Activated naive CD8-positive, alpha-beta T cell treated with anti-CD3 and anti-CD28 coated beads for 36 hours (primary cell): ENCODE measurements around the gene GNPTAB. TPM values are rescaled to one million over a fixed set of nuclear protein-coding genes. Genes with fewer than 3 reads are reported as not detected.

ENCODE experiments used
- DNase-seq: peaks from one replicate; pipeline ENCODE4 v3.0.0; 2021
- H3K27ac Mint-ChIP-seq: one replicate; pipeline ENCODE4 v1.8.0; 2022; ENCODE audit warnings: mild to moderate bottlenecking, moderate library complexity, mixed read lengths
- H3K27me3 Mint-ChIP-seq: one replicate; pipeline ENCODE4 v1.8.0; 2022; ENCODE audit warnings: mild to moderate bottlenecking, mixed read lengths
- H3K36me3 Mint-ChIP-seq: one replicate; pipeline ENCODE4 v1.8.0; 2021; ENCODE audit warnings: mild to moderate bottlenecking, mixed read lengths
- H3K4me1 Mint-ChIP-seq: one replicate; pipeline ENCODE4 v1.8.0; 2021; ENCODE audit warnings: mixed read lengths
- H3K4me3 Mint-ChIP-seq: one replicate; pipeline ENCODE4 v1.8.0; 2022; ENCODE audit warnings: mild to moderate bottlenecking, moderate library complexity, mixed read lengths
- H3K9me3 Mint-ChIP-seq: one replicate; pipeline ENCODE4 v1.8.0; 2022; ENCODE audit warnings: mixed read lengths
- total RNA-seq, 2 experiments: library from RNA; stranded (reverse); gene quantifications; one replicate each; pipeline ENCODE4 v1.2.3, GENCODE V29; 2021

GNPTAB gene
- total RNA-seq, 2 experiments from 2014 or later: 44.9 to 47.4 TPM

GRCh38 chr12:101779200-101779599 is 51.6 kb downstream of the GNPTAB start:
- no peaks in the 10 kb centered on the region for H3K27me3 Mint-ChIP-seq
- no peaks in the 10 kb centered on the region for H3K9me3 Mint-ChIP-seq
- H3K4me1 Mint-ChIP-seq: peaks cover 24% of the 10 kb centered on the region
- peaks cover 17% of the 10 kb centered on the region for H3K36me3 Mint-ChIP-seq
- DNase-seq: no peak
- peak overlapping the region; percentile 44 for H3K27ac Mint-ChIP-seq
- no peak overlapping the region for H3K4me3 Mint-ChIP-seq

- peaks cover 21% of the 10 kb centered on the region for H3K36me3 Mint-ChIP-seq
- H3K27ac Mint-ChIP-seq: no peak overlapping the region
- H3K27me3 Mint-ChIP-seq: no peaks in the 10 kb centered on the region
- no peaks in the 10 kb centered on the region for H3K9me3 Mint-ChIP-seq
- H3K4me1 Mint-ChIP-seq: peaks cover 20% of the 10 kb centered on the region
- no peak for DNase-seq
- H3K4me3 Mint-ChIP-seq: no peak overlapping the region
Measured at GRCh38 chr12:101777978-101778377, 52.8 kb downstream of the GNPTAB start.

- peaks cover 15% of the 10 kb centered on the region for H3K4me1 Mint-ChIP-seq
- no peak for DNase-seq
- no peaks in the 10 kb centered on the region for H3K27me3 Mint-ChIP-seq
- H3K4me3 Mint-ChIP-seq: no peak overlapping the region
- peaks cover 21% of the 10 kb centered on the region for H3K36me3 Mint-ChIP-seq
- H3K27ac Mint-ChIP-seq: no peak overlapping the region
- no peaks in the 10 kb centered on the region for H3K9me3 Mint-ChIP-seq
Measured at GRCh38 chr12:101777485-101777884, 53.3 kb downstream of the GNPTAB start.

GRCh38 chr12:101775816-101776215 is 54.9 kb downstream of the GNPTAB start:
- Mint-ChIP-seq H3K36me3 (peaks cover 17% of the 10 kb centered on the region), H3K4me3 (no peak overlapping the region), H3K9me3 (no peaks in the 10 kb centered on the region), H3K27me3 (no peaks in the 10 kb centered on the region), H3K27ac (no peak overlapping the region), H3K4me1 (peaks cover 2% of the 10 kb centered on the region)
- no peak for DNase-seq

GRCh38 chr12:101773650-101774162 is 57.1 kb downstream of the GNPTAB start:
- Mint-ChIP-seq H3K27ac (no peak overlapping the region), H3K4me3 (no peak overlapping the region), H3K36me3 (peaks cover 12% of the 10 kb centered on the region), H3K27me3 (no peaks in the 10 kb centered on the region), H3K4me1 (no peaks in the 10 kb centered on the region), H3K9me3 (no peaks in the 10 kb centered on the region)
- DNase-seq: peak; percentile 57

GRCh38 chr12:101772012-101772775 is 58.6 kb downstream of the GNPTAB start:
- peaks cover 10% of the 10 kb centered on the region for H3K36me3 Mint-ChIP-seq
- H3K4me3 Mint-ChIP-seq: no peak overlapping the region
- DNase-seq: no peak
- no peaks in the 10 kb centered on the region for H3K27me3 Mint-ChIP-seq
- H3K27ac Mint-ChIP-seq: peak overlapping the region; percentile 15
- no peaks in the 10 kb centered on the region for H3K4me1 Mint-ChIP-seq
- no peaks in the 10 kb centered on the region for H3K9me3 Mint-ChIP-seq

GRCh38 chr12:101769865-101770264 is 60.9 kb downstream of the GNPTAB start:
- Mint-ChIP-seq H3K27me3 (no peaks in the 10 kb centered on the region), H3K36me3 (peaks cover 10% of the 10 kb centered on the region), H3K9me3 (no peaks in the 10 kb centered on the region), H3K4me1 (no peaks in the 10 kb centered on the region), H3K27ac (no peak overlapping the region), H3K4me3 (no peak overlapping the region)
- DNase-seq: no peak

GRCh38 chr12:101768781-101769180 is 62.0 kb downstream of the GNPTAB start:
- Mint-ChIP-seq H3K27ac (no peak overlapping the region), H3K4me1 (no peaks in the 10 kb centered on the region), H3K4me3 (no peak overlapping the region), H3K27me3 (no peaks in the 10 kb centered on the region), H3K9me3 (no peaks in the 10 kb centered on the region), H3K36me3 (peaks cover 10% of the 10 kb centered on the region)
- no peak for DNase-seq

GRCh38 chr12:101767537-101767936 is 63.2 kb downstream of the GNPTAB start:
- peaks cover 7% of the 10 kb centered on the region for H3K36me3 Mint-ChIP-seq
- H3K4me1 Mint-ChIP-seq: no peaks in the 10 kb centered on the region
- no peak for DNase-seq
- no peak overlapping the region for H3K4me3 Mint-ChIP-seq
- no peaks in the 10 kb centered on the region for H3K27me3 Mint-ChIP-seq
- no peak overlapping the region for H3K27ac Mint-ChIP-seq
- no peaks in the 10 kb centered on the region for H3K9me3 Mint-ChIP-seq

GRCh38 chr12:101764051-101764792 is 66.5 kb downstream of the GNPTAB start:
- no peak for DNase-seq
- Mint-ChIP-seq H3K9me3 (no peaks in the 10 kb centered on the region), H3K27me3 (no peaks in the 10 kb centered on the region), H3K4me1 (no peaks in the 10 kb centered on the region), H3K27ac (no peak overlapping the region), H3K4me3 (no peak overlapping the region), H3K36me3 (no peaks in the 10 kb centered on the region)

GRCh38 chr12:101763246-101763931 is 67.4 kb downstream of the GNPTAB start:
- Mint-ChIP-seq H3K9me3 (no peaks in the 10 kb centered on the region), H3K27ac (no peak overlapping the region), H3K4me1 (no peaks in the 10 kb centered on the region), H3K36me3 (no peaks in the 10 kb centered on the region), H3K27me3 (no peaks in the 10 kb centered on the region), H3K4me3 (no peak overlapping the region)
- DNase-seq: no peak

- H3K4me1 Mint-ChIP-seq: no peaks in the 10 kb centered on the region
- DNase-seq: no peak
- H3K4me3 Mint-ChIP-seq: no peak overlapping the region
- H3K27me3 Mint-ChIP-seq: no peaks in the 10 kb centered on the region
- no peak overlapping the region for H3K27ac Mint-ChIP-seq
- no peaks in the 10 kb centered on the region for H3K9me3 Mint-ChIP-seq
- peaks cover 1% of the 10 kb centered on the region for H3K36me3 Mint-ChIP-seq
Measured at GRCh38 chr12:101761781-101762180, 69.0 kb downstream of the GNPTAB start.

GRCh38 chr12:101761350-101761749 is 69.4 kb downstream of the GNPTAB start:
- Mint-ChIP-seq H3K27me3 (no peaks in the 10 kb centered on the region), H3K27ac (no peak overlapping the region), H3K9me3 (no peaks in the 10 kb centered on the region), H3K4me3 (no peak overlapping the region), H3K4me1 (no peaks in the 10 kb centered on the region), H3K36me3 (peaks cover 2% of the 10 kb centered on the region)
- no peak for DNase-seq

- Mint-ChIP-seq H3K4me3 (no peak overlapping the region), H3K4me1 (no peaks in the 10 kb centered on the region), H3K36me3 (peaks cover 2% of the 10 kb centered on the region), H3K9me3 (no peaks in the 10 kb centered on the region), H3K27ac (no peak overlapping the region), H3K27me3 (no peaks in the 10 kb centered on the region)
- DNase-seq: no peak
Measured at GRCh38 chr12:101759396-101760047, 71.2 kb downstream of the GNPTAB start.

- Mint-ChIP-seq H3K27ac (no peak overlapping the region), H3K4me1 (no peaks in the 10 kb centered on the region), H3K4me3 (no peak overlapping the region), H3K36me3 (peaks cover 4% of the 10 kb centered on the region), H3K27me3 (no peaks in the 10 kb centered on the region), H3K9me3 (no peaks in the 10 kb centered on the region)
- no peak for DNase-seq
Measured at GRCh38 chr12:101750152-101750551, 80.6 kb downstream of the GNPTAB start.
